Limb (tissue), 2 donors: Measurements from ENCODE around the gene MRPS31.
A peak's percentile ranks its signal among the peaks of the same experiment; 100 is the strongest.
"Not testable (repeated sequence)": the region's sequence is repeated elsewhere in the genome, so short reads cannot be mapped to it uniquely, and the experiment has no call there.

Experiments used
- DNase-seq, 2 donors: peaks; one replicate each; pipeline ENCODE4 v3.0.0-alpha.2; 2016; ENCODE audit errors: extremely low spot score in 2 of 2

Gene MRPS31

GRCh38 chr13:40789275-40790153, 18.5 kb upstream of the MRPS31 start, which contains the start of gene SLC25A15:
SLC25A15 (plus strand) TSS chr13:40789611; CDS start chr13:40793227, 3,616 bp downstream.
- peak; percentile 68 to 86 for DNase-seq

- not testable (repeated sequence) for DNase-seq
Measured at GRCh38 chr13:40788540-40789274, 17.7 kb upstream of the MRPS31 start.

GRCh38 chr13:40787062-40787461, 16.1 kb upstream of the MRPS31 start:
- no peak for DNase-seq

GRCh38 chr13:40786568-40786996, 15.6 kb upstream of the MRPS31 start:
- DNase-seq = no peak

- DNase-seq = no peak
Measured at GRCh38 chr13:40784540-40784939, 13.6 kb upstream of the MRPS31 start.

GRCh38 chr13:40782971-40783370, 12.0 kb upstream of the MRPS31 start:
- not testable (repeated sequence) for DNase-seq

GRCh38 chr13:40781717-40782116, 10.7 kb upstream of the MRPS31 start:
- no peak for DNase-seq

GRCh38 chr13:40780822-40781401, 9.9 kb upstream of the MRPS31 start:
- no peak for DNase-seq

GRCh38 chr13:40779796-40780285, 8.9 kb upstream of the MRPS31 start:
- no peak for DNase-seq

- DNase-seq = no peak
Measured at GRCh38 chr13:40779049-40779448, 8.1 kb upstream of the MRPS31 start.

GRCh38 chr13:40777809-40778175, 6.8 kb upstream of the MRPS31 start:
- DNase-seq = no peak

- DNase-seq = peak in 1 of 2 donors; percentile 26
Measured at GRCh38 chr13:40777166-40777808, 6.3 kb upstream of the MRPS31 start.

- DNase-seq = no peak
Measured at GRCh38 chr13:40776681-40777165, 5.7 kb upstream of the MRPS31 start.

GRCh38 chr13:40776232-40776631, 5.2 kb upstream of the MRPS31 start:
- no peak for DNase-seq

- no peak for DNase-seq
Measured at GRCh38 chr13:40774672-40775071, 3.7 kb upstream of the MRPS31 start.

- no peak for DNase-seq
Measured at GRCh38 chr13:40772765-40773473, 1.9 kb upstream of the MRPS31 start.

GRCh38 chr13:40770609-40770933, 419 bp downstream of the MRPS31 start:
- DNase-seq = no peak

GRCh38 chr13:40769970-40770369, 1.0 kb downstream of the MRPS31 start:
- no peak for DNase-seq

GRCh38 chr13:40765602-40766001, 5.4 kb downstream of the MRPS31 start:
- DNase-seq = no peak

GRCh38 chr13:40764587-40765403, 6.2 kb downstream of the MRPS31 start:
- no peak for DNase-seq
